ENCODE results near the gene TBC1D1. TPM values are rescaled to one million over a fixed set of nuclear protein-coding genes. Genes with fewer than 3 reads are reported as not detected.

Gene TBC1D1
- total RNA-seq, 1 experiment from 2014 or later, result 89.0 TPM

- H4K20me1 ChIP-seq (ENCODE audit: low read length), result no peaks in the 10 kb centered on the region
- H3K9ac ChIP-seq (ENCODE audit: low read length), result no peak overlapping the region
- TF ChIP-seq EZH2 (IDR thresholded peaks at IDR 0.05; ENCODE audit: low read length, unreplicated experiment) (no peak), EZH2phosphoT487 (IDR thresholded peaks at IDR 0.05; ENCODE audit: borderline replicate concordance, low read length) (no peak)
- TF ChIP-seq, protein P1, sequence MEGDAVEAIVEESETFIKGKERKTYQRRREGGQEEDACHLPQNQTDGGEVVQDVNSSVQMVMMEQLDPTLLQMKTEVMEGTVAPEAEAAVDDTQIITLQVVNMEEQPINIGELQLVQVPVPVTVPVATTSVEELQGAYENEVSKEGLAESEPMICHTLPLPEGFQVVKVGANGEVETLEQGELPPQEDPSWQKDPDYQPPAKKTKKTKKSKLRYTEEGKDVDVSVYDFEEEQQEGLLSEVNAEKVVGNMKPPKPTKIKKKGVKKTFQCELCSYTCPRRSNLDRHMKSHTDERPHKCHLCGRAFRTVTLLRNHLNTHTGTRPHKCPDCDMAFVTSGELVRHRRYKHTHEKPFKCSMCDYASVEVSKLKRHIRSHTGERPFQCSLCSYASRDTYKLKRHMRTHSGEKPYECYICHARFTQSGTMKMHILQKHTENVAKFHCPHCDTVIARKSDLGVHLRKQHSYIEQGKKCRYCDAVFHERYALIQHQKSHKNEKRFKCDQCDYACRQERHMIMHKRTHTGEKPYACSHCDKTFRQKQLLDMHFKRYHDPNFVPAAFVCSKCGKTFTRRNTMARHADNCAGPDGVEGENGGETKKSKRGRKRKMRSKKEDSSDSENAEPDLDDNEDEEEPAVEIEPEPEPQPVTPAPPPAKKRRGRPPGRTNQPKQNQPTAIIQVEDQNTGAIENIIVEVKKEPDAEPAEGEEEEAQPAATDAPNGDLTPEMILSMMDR (conservative IDR thresholded peaks at IDR 0.05; ENCODE audit: low read depth, low read length), result no peak
- no peaks in the 10 kb centered on the region for H3K4me1 ChIP-seq (ENCODE audit: insufficient read depth, low read length)
- no peak overlapping the region for H3K27ac ChIP-seq (ENCODE audit: low read length)
- H3F3A ChIP-seq (ENCODE audit: low read length, unreplicated experiment), result no peaks in the 10 kb centered on the region
- no peak overlapping the region for H3K4me3 ChIP-seq (ENCODE audit: low read length)
- DNase-seq (no peak), ATAC-seq (no peak)
- H3K79me2 ChIP-seq (ENCODE audit: low read length), result no peaks in the 10 kb centered on the region
- H3K27me3 ChIP-seq (ENCODE audit: low read length), result no peaks in the 10 kb centered on the region
- intact Hi-C loops (cut with micrococcal nuclease), result no loop called here
- ChIA-PET CTCF (no interaction called here), POLR2A (ENCODE audit: unreplicated experiment) (no interaction called here)
- H3K36me3 ChIP-seq (ENCODE audit: low read depth, low read length), result no peaks in the 10 kb centered on the region
- BruUV-seq (replicated peaks), result no TSS peak
- no peak overlapping the region for H2AFZ ChIP-seq (ENCODE audit: low read length)
- H3K9me2 ChIP-seq (replicated peaks; ENCODE audit: low read length), result no peaks in the 10 kb centered on the region
- H3K4me2 ChIP-seq (ENCODE audit: low read length), result no peak overlapping the region
- H3K9me3 ChIP-seq (ENCODE audit: low read length), result no peaks in the 10 kb centered on the region
Observed at GRCh38 chr4:37902738-37903693, 12.1 kb downstream of the TBC1D1 start.

DNA sequence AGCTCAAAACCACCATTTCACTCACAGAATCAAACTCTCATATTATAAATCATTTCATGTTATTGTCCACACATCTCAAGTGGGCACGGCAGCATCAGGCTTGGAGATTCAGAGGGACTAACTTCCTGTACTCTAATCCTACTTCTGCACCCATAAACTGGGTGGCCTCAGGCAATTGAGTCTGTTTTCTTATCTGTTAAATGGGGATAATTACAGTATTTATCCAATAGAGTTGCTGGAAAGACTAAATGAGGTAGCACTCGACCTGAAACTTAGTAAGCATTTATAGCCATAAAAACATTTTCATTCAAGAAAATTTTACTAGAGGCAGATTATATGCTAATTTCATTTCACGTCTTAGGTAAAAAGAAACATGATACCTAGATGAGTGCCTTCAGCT lies 13.0 kb downstream of the TBC1D1 start:
- CTCF ChIA-PET, result no interaction called here
- no peak for TF ChIP-seq EZH2 (IDR thresholded peaks at IDR 0.05; ENCODE audit: low read length, unreplicated experiment)
- TF ChIP-seq, protein P1 (conservative IDR thresholded peaks at IDR 0.05; ENCODE audit: low read depth, low read length), result no peak
- no peak for TF ChIP-seq EZH2phosphoT487 (IDR thresholded peaks at IDR 0.05; ENCODE audit: borderline replicate concordance, low read length)
- Histone ChIP-seq H3K9me3 (ENCODE audit: low read length) (no peaks in the 10 kb centered on the region), H3K36me3 (ENCODE audit: low read depth, low read length) (no peaks in the 10 kb centered on the region), H3K4me1 (ENCODE audit: insufficient read depth, low read length) (no peaks in the 10 kb centered on the region), H3K27ac (ENCODE audit: low read length) (no peak overlapping the region), H3K9me2 (replicated peaks; ENCODE audit: low read length) (no peaks in the 10 kb centered on the region), H2AFZ (ENCODE audit: low read length) (no peak overlapping the region), H3K79me2 (ENCODE audit: low read length) (no peaks in the 10 kb centered on the region), H3K4me2 (ENCODE audit: low read length) (no peak overlapping the region), H4K20me1 (ENCODE audit: low read length) (no peaks in the 10 kb centered on the region), H3K9ac (ENCODE audit: low read length) (no peak overlapping the region), H3K4me3 (ENCODE audit: low read length) (no peak overlapping the region), H3K27me3 (ENCODE audit: low read length) (no peaks in the 10 kb centered on the region), H3F3A (ENCODE audit: low read length, unreplicated experiment) (no peaks in the 10 kb centered on the region)
- no TSS peak for BruUV-seq (replicated peaks)
- DNase-seq, result no peak
- no peak for ATAC-seq
- POLR2A ChIA-PET (ENCODE audit: unreplicated experiment), result no interaction called here
- intact Hi-C loops (cut with micrococcal nuclease), result no loop called here

DNA sequence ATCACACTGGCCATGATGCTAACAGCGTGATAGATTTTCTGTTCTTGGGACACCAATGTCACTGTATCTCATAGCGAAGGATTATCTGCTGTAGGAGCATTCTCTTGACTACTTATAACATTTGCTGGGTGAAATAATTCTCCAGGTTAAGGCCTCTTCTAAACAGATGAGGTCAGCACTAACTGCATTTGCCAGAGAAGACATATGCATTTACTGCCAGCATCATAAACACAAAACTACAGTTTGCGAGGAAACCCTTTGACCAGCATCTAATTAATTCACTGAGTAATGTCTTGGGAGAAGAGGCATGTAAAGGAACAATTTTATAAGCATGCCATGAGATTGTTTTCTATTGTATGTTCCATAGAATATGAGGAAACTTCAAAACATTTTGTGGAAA lies 13.9 kb downstream of the TBC1D1 start:
- no peaks in the 10 kb centered on the region for H4K20me1 ChIP-seq (ENCODE audit: low read length)
- POLR2A ChIA-PET (ENCODE audit: unreplicated experiment), result no interaction called here
- H3K4me2 ChIP-seq (ENCODE audit: low read length), result no peak overlapping the region
- DNase-seq (no peak), ATAC-seq (no peak)
- H3K4me3 ChIP-seq (ENCODE audit: low read length), result no peak overlapping the region
- intact Hi-C loops (cut with micrococcal nuclease), result no loop called here
- TF ChIP-seq EZH2phosphoT487 (IDR thresholded peaks at IDR 0.05; ENCODE audit: borderline replicate concordance, low read length), result no peak
- no peak for TF ChIP-seq EZH2 (IDR thresholded peaks at IDR 0.05; ENCODE audit: low read length, unreplicated experiment)
- TF ChIP-seq, protein P1 (conservative IDR thresholded peaks at IDR 0.05; ENCODE audit: low read depth, low read length), result no peak
- no peaks in the 10 kb centered on the region for H3K79me2 ChIP-seq (ENCODE audit: low read length)
- no TSS peak for BruUV-seq (replicated peaks)
- H3K9me2 ChIP-seq (replicated peaks; ENCODE audit: low read length), result no peaks in the 10 kb centered on the region
- no peaks in the 10 kb centered on the region for H3K9me3 ChIP-seq (ENCODE audit: low read length)
- no peaks in the 10 kb centered on the region for H3F3A ChIP-seq (ENCODE audit: low read length, unreplicated experiment)
- H3K36me3 ChIP-seq (ENCODE audit: low read depth, low read length), result no peaks in the 10 kb centered on the region
- CTCF ChIA-PET, result no interaction called here
- no peak overlapping the region for H3K27ac ChIP-seq (ENCODE audit: low read length)
- H3K9ac ChIP-seq (ENCODE audit: low read length), result no peak overlapping the region
- H2AFZ ChIP-seq (ENCODE audit: low read length), result no peak overlapping the region
- H3K27me3 ChIP-seq (ENCODE audit: low read length), result no peaks in the 10 kb centered on the region
- no peaks in the 10 kb centered on the region for H3K4me1 ChIP-seq (ENCODE audit: insufficient read depth, low read length)

All from PC-3 (cell line).